ENCODE results near the gene DNAH8.
"Not testable (repeated sequence)": the region's sequence is repeated elsewhere in the genome, so short reads cannot be mapped to it uniquely, and the experiment has no call there.

The DNAH8 gene

DNA sequence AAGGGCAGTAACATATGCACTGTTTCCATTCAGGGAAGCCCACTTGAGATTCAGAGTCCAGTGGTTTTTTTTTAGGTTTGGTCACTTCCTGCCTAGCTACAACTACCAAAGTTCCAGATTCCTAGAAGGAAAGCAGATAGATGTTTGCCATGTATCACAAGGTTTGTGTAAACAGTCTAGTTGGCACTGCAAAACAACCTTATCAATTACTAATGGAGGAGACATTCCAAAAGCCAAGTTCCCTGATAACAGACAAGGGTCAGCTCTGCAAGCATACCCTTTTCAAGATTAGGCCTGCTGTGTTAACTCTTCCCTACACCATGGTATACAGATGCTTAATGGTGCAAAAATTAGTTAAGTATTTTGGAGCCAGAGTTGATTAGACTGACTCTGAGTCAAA, 192.2 kb downstream of the DNAH8 start:
- DNase-seq (ENCODE audit: low read depth) = no peak

DNA sequence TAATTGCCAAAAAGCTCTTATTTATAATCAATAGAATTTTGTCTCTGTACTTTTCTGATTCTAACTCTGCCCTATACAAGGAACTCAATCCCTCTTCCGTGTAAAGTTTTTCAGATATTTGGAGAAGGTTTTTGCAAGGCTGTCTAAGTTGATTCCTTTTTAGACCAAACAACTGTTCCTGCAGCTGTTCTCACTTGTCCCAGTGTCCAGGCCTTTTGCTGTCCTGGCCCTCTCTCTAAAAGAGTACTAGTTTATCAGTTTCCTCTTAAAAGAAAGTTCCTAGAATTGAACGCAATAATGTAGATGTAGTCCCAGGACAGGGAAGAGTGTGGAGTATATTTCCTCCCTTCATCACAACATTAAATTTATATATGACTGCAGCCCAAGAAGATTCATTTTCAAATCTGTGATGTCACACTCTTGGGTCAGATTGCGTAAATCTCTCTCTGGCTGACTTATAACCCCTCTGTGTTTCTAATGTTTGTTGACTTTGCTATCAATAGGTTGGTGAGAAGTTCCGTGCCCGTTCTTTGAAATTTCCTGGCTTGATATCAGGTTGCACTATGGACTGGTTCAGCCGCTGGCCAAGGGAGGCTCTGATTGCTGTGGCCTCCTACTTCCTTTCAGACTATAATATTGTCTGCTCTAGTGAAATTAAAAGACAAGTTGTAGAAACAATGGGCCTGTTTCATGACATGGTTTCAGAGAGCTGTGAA, 194.1 kb downstream of the DNAH8 start:
- DNase-seq (ENCODE audit: low read depth) = no peak

DNA sequence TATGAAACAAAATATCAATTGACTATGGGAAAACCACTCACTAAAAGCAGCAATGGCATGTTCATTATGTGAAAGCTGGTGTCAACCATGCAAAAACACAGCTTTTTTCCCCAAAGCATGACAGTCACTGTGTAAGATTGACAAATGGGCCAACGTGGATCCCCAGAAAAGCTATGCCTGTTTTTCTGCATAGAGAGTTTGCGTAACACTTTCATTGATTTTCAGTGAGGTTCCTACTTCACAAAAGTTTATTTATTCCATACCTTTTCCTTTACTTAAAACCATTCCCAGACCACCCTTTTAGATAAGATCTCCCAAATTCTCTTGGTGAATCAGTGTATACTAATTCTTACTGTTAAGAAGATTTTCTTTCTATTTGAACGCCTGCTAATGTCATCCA, 195.1 kb downstream of the DNAH8 start:
- no peak for DNase-seq (ENCODE audit: low read depth)

DNA sequence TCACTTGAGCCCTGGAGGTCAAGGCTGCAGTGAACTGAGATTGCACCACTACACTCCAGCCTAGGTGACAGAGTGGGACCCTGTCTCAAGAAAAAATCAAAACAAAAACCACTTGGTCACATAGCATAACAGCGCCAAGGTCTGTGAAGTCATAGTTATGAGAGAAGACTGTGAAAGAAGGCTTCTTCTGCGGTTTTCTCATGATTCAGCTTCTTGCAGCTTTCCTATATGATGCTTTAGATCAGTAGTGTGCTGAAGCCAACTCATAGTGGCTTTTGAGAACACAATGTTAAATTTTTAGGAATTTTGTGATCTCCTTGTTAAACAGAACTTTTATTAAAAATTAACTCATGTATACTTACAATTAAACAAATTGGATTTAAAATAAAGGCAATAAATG, 197.3 kb downstream of the DNAH8 start:
- DNase-seq (ENCODE audit: low read depth) = no peak

DNA sequence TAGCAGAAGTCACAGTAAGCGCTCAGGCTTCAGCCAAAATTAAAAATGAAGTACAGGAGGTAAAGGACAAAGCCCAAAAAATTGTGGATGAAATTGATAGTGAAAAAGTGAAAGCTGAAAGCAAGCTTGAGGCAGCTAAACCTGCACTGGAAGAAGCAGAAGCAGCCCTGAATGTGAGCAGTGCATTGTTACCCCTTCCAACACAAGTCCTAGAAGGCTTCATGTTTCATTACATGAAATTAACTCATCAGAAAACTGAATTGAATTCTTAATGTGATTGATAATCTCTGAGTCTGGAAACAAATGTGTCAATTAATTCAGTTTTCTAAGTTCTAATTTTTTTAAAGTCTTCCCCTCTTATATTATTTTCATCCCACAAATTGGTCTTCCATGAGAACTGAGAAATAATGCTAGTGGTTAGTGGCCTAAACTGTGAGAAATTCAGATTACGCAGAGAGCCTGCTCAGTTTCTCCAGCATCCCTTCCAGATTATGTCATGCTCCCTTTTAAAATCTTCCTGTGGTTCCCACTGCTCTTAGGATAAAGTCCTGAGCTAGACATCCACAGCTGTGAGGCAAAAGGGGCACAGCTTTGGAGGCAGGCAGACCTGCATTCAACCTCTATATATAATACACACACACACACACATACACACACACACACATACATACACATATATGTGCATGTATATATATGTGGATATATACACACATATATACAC, 200.3 kb downstream of the DNAH8 start:
- no peak for DNase-seq (ENCODE audit: low read depth)

DNA sequence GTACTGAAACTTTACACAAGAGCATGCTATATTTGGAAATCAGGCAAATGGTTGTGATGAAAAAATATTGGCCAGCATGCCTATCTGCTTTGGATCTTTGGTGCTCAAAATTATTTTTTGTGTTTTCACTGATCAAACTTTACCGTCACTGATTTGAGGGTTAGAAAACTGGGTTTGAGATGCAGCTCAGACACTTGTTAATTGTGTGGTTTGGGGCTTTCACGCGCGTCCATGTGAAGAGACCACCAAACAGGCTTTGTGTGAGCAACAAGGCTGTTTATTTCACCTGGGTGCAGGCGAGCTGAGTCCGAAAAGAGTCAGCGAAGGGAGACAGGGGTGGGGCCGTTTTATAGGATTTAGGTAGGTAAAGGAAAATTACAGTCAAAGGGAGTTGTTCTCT, 206.4 kb downstream of the DNAH8 start:
- DNase-seq (ENCODE audit: low read depth) = not testable (repeated sequence)

DNA sequence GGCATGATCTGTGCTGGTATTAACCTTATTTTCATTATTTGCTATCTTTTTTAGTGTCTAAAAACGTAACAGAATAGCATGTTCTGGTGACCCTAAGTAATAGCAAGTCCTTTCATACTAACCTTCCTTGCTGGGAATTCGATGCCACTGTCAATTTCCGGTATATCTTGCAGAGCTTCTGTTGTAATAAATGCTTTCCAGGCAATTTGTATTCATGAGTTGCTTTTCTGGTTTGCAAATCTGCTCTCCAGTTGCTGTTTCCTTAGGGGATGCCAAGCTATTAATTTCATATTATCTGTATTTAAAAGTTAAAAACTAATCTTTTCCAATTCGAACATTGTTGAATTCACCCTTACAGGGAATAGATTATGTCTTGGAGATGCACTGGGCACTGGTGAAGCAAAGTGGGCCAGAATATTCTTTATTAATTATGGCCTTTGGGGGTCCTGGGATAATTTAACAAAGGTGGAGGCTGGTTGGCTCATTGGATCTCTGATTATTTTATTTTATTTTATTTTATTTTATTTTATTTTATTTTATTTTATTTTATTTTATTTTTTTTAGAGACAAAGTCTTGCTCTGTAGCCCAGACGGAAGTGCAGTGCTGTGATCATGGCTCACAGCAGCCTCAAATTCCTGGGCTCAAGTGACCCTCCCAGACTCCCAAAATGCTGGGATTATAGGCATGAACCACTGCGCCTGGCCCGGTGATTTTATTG, 209.8 kb downstream of the DNAH8 start:
- no peak for DNase-seq (ENCODE audit: low read depth)

DNA sequence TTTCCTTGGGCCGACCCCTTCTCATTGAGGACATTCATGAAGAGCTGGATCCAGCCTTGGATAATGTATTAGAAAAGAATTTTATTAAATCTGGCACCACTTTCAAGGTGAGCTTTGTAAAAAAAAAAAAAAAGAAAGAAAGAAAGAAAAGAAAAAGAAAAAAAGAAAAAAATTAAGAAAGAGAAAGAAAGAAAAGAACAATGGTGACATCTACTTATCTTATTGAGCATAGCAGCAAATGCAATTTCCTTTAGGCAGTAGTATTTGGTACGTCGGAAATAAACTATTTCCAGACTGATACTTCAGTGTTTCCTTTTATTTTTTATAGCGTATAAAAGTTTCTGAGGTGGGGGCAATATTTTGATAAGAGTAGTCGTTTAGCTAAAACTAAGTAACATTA, 214.4 kb downstream of the DNAH8 start:
- DNase-seq (ENCODE audit: low read depth) = no peak

DNA sequence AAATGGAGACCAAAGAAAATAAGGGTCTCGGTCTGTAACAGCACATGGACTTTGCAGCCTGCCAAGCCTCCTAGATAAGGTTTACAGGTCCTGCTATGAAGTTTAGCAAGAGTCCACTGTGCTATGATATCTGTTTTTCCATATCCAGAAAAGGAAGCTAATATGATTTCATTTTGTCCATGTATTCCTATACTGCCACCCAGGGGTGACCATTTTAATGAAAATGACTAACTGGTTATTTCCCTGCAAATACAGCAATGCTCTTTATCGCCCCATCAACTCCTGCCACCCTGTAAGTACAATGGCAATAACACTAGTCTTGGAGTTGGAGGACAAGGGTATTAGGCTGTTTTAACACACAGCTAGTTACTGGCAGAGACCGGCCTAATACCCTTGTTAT, 218.3 kb downstream of the DNAH8 start:
- no peak for DNase-seq (ENCODE audit: low read depth)

DNA sequence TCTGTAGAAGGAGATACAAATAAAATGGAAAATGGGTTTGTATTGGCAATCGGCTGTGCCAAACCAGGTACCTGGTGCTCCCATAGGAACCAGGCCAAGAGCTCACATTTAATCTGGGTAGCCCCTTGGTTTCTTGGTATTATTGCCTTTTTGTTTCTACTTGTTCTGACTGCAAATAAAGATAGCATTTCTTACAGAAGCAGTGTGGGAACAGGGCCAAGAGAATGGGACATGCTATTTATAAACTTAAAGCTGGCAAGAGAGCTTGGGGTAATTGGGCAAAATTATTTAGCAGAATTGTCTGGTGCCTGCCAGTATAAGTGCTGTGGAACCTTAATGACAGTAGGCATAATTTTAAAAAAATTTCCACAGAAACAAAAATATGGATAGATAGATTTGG, 219.9 kb downstream of the DNAH8 start:
- no peak for DNase-seq (ENCODE audit: low read depth)

DNA sequence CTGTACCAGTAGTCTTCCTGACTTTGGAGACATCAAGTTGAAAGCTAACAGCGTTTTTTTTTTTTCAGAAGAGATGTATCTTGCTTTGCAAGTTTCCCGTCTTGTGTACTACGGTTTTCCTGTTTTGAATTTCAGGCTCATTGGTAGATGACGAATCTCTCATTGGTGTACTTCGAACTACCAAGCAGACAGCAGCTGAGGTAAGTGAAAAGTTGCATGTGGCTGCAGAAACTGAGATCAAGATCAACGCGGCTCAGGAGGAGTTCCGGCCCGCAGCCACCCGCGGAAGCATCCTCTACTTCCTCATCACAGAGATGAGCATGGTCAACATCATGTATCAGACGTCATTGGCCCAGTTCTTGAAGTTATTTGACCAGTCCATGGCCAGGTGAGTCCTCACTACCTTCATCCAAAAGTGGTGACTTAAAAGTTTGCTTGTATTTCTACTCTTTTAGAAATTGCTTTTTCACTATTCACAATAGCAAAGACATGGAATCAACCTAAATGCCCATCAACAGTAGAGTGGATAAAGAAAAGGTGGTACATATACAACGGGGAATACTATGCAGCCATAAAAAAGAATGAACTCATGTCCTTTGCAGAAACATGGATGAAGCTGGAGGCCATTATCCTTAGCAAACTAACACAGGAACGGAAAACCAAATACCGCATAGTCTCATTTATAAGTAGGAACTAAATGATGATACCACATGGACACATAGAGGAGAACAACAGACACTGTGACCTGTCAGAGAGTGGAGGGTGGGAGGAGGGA, 222.9 kb downstream of the DNAH8 start:
- DNase-seq (ENCODE audit: low read depth) = no peak

DNA sequence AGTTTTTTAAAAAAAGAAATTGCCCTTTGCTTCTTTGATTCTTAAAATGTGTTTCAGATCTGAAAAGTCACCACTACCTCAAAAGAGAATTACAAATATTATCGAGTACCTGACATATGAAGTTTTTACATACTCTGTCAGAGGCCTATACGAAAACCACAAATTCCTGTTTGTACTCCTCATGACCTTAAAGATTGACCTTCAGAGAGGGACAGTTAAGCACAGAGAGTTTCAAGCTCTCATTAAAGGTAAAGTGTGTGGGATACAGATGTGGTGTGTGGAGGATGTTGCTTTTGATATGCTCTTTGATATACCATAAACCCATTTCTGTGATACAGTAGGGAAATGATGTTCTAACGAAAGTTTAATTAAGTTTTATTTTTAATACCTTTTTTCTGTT, 223.6 kb downstream of the DNAH8 start:
- DNase-seq (ENCODE audit: low read depth) = no peak

DNA sequence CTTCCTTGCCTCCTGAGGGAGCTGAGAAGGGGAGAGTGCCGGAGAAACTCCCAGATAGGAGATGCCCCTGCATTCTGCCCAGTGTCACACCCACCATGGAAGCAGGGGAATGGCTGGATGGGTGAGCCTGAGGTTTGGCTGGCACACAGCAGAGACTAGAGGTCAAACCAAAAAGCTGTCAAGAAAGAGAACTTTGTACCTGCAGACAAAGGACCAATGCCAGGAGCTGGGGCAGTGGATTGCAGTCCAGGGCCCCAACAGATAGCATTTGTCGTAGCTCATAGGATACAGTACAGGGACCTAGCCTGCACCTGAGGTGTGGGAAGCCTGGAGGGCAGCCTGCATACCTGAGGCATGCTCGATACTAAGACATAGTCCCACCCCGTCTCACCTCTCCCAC, 227.3 kb downstream of the DNAH8 start:
- no peak for DNase-seq (ENCODE audit: low read depth)

DNA sequence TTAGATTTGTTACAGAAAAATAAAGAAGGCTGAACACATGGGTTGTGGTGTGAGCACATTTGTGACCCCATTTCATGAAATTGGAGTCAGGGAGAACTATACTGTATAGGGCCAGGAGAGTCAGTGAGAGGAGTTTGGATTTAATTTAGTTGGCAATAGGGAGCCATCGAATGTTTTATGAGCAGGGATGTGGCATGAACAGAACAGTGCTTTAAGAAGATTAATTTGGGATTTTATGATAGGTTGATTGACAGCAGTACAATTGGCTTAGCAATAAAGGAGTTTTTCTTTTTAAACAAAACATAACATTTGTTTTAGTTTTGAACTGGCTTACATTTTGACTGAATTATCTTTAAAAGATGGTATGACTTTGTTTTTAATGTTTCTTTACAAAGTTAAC, 227.9 kb downstream of the DNAH8 start:
- DNase-seq (ENCODE audit: low read depth) = no peak

DNA sequence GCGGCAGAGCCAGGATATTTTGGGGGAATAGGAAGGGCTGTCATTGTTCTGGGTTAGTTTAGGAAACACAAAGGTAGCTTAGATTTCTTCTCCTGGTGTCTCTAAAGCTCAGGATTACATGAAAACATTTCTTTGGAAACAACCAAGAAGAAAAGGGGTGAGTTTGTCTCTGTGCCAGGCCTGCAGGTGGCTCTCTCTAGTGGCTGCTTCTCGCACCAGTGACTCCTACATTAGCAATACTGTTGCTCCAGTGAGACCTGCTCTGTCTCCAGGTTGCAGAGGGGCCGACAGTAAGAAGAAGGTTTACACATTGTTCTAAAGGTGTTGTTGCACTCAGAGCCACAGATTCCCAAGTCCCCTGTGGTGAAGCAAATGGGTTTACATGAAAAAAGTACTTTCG, 228.9 kb downstream of the DNAH8 start:
- no peak for DNase-seq (ENCODE audit: low read depth)

DNA sequence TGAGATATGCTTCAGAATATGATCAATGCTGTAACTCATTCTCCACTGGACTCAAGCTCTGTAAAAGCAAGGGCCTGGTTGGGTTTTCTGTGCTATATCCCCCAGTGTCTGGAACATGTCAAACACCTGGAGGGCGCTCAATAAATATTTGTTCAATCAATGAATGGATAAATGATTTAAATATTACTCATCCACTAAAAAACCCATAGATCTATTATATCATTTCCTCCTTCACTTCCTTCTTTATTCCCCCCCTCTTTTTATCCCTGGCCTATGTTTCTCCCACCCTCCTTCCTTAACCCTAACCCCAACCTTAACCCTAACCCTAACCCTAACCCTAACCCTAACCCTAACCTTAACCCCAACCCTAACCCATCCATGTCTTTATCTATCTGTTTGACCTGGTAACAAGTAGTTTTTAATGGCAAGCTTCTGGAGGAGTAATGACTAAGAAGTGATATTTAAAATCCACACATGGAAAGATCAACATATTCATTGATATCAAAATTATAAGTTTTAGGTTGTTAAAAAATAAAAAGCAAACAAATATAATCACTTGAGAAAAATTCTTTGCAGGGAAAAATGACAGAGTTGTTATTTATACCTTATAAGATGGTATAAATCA, 229.7 kb downstream of the DNAH8 start:
- DNase-seq (ENCODE audit: low read depth) = no peak

DNA sequence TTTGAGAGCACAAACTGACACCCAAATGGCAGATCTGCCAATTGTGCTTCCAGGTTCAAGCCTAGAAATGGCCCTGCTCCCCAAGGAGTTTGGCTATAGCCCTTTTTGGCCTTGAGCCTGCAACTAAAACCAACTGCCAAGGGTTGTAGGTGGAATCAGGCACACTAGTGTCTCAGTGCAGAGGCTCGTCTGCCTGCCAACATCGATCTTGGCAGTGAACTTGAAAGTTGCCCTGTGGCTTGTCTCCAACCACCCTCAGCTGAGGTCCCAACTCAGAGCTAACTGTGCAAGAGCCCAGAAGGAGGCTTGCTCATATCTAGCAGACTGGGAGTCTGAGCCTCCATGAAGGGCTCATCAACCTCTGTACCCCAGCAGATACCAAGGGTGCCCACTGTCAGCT, 240.8 kb downstream of the DNAH8 start:
- no peak for DNase-seq (ENCODE audit: low read depth)

DNA sequence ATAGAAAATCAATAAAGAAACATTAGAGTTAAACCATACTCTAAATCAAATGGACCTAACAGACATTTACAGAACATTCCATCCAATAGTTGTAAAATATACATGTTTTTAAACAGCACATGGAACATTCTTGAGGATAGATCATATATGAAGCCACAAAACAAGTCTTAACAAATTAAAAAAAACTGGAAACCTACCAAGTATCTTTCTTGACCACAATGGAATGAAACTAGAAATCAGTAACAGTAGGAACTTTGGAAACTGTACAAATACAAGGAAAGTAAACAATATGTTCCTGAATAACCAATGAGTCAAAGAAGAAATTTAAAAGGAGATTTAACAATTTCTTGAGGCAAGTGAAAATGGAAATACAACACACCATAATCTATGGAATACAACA, 242.3 kb downstream of the DNAH8 start:
- DNase-seq (ENCODE audit: low read depth) = no peak

DNA sequence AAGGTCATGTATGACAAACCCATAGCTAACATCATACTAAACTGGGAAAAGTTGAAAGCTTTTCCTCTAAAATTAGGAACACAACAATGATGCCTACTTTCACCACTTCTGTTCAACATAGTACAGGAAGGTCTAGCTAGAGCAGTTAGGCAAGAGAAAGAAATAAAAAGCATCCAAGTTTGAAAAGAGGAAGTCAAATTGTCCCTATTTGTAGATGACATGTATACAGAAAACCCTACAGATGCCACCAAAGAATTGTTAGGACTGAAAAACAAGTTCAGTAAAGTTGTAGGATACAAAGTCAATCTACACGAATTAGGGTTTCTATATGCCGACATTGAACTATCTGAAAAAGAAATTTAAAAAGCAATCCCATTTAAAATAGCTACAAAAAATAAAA, 244.0 kb downstream of the DNAH8 start:
- no peak for DNase-seq (ENCODE audit: low read depth)

DNA sequence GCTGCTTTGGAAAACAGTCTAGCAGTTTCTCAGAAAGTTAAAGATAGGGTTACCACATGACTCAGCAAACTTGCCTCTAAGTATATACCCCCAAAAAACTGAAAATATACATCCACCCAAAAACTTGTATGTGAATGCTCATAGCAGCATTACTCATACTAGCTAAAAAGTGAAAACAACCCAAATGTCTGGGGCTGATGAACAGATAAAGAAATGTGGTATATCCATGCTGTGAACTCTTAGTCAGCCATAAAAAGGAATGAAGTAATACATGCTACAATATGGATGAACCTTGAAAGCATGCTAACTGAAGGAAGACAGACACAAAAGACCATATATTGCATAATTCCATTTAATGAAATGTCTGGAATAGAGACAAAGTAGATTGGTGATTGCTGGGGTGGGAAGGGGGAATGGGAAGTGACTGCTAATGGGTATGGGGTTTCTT, 253.6 kb downstream of the DNAH8 start:
- DNase-seq (ENCODE audit: low read depth) = no peak

DNA sequence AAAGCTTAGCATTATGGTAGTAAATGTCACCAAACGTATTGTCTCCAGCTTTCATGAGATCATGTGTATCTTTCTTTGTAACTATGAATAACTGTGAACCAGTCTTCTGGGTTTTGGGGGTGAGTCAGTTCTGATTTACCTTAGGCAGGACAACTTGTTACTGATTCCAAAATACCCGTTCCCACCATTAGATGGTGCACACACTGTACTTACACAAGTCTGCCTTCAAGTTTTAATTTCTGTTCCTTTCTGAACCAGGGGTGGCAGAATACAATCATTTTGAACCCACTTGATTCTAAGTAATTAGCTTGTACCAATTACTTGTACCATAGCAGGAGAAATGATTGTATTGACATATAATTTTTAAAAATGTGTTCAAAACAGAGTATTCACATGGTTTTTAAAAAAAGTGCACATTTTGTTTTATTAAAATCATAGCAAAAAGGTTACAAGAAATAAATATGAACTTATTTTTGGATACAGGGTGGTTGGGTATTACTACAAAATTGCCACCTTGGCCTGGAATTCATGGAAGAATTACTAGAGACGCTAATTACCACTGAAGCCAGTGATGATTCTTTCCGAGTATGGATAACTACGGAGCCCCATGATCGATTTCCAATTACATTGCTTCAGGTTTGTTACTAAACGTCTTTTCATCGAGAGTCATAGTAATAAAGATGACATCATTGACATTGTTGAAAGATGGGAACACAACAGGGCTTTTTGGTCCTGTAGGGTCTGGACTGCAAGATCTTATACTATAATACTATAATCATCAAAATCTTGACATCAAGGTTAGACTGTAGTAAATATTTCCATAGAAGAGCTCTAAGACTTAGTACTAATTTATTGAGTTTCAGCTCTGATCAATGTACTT, 258.3 kb downstream of the DNAH8 start:
- DNase-seq (ENCODE audit: low read depth) = no peak

All from activated T-helper 9 cell treated with anti-CD3 and anti-CD28 coated beads, Interleukin-2, amount 50 U/mL, for 16 hours (primary cell).